RPMI8226 (cell line): ENCODE results near the gene TTC7B.

Experiments used
- DNase-seq: peaks from one replicate; pipeline ENCODE4 v3.0.0-alpha.2; 2015

The TTC7B gene

DNA sequence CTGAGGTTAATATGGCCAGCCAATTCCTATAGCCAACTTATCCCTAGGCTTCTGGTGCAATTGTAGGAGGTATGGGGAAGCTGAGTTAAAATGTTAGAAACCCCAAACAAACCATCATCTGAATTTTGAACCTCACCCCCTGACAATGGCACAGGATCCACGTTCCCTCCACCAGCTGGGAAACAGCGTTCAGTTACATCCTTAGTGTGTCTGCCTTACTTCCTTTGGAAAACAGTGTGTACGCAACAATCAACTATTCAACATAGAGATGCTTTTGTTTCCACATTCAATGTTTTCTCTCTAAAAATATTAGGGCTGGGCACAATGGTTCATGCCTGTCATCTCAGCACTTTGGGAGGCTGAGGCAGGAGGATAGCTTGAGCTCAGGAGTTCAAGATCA is 203.4 kb downstream of the TTC7B start:
- DNase-seq = no peak

DNA sequence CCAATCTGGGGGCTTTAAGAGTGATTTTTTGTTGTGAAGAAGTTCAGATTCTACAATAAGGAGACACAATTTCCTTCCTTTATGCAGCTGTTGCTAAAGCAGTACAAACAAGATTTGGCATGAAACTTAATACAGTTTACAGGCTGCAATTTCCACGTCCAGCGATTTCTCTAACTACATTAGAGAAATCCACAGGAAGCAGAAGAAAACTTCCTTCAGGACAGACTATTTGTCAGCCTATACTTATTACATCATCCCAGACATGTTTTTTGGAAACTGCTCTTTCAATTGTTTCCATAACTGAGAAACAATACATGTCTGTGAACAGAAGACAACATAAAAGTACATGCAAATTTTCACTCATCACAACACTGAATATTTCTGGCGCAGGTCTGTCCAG is 204.3 kb downstream of the TTC7B start:
- DNase-seq = no peak

DNA sequence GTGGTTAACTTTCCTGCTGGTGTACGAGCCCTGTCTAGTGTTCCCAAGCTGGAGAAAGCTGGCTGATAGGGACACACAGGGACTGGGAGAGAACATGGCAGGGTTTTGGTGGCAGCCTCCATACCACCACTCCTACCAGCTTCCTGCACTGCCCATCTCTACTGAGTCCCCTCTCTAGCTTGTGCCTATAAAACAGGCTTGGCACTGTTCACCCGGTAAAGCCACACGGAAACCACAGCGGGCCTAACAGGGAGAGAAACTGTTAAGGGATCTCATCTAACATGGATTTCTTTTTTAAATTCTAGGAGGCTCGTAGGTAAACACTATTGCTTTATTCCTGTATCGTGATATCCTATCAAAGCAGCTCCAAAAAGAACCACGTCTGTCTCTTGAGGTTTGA is 204.7 kb downstream of the TTC7B start:
- DNase-seq = no peak

DNA sequence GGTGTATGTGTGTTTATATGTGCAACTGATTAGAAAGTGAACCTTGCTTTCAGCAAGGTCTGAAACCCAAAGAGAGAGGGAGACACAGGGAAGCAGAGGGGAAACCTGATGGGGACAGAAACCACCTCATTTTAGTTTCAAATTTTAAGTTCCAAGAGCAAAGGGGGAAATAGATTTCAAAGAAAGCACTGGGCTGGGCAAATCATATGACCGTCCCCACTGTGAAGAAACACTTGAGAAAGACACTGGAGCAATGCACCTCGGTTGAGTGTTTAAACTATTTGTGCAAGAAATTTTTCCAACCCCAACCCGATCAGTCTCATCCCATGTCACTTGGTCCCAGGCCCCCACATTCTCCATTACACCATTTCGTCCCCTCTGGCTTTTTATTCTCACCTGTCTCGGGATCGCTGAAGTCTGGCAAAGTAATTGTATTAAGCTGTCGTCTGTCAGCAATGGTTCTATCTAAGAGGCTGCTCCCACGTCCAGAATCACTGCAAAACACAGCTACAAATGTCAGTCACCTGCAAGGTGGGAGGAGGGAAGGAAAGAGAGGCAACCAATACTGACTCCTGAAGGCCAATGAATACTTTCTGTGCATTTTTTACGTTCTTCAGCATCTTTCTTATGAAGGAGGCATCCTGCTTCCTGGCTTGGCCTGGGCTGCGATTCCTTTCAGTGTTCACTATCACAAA is 205.7 kb downstream of the TTC7B start:
- DNase-seq = no peak

DNA sequence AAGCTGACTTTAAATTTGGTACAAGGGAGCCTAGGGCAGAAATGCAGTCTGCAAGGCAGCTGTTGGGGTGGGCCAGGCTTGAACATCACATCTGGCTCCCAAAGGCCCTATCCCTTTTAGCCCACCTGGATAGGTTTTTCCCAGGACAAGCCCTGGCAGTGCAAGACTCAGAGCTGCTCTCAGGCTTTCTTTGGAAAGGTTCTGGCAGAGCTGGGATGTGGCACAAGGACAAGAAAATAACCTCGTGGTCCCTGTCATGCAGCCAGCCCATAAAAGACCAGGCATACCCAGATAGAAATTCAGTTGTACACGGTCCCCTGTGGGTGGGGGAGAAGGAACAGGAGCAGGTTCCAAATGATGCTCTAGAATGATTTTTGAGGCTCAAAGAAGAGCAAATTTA is 206.9 kb downstream of the TTC7B start:
- no peak for DNase-seq

DNA sequence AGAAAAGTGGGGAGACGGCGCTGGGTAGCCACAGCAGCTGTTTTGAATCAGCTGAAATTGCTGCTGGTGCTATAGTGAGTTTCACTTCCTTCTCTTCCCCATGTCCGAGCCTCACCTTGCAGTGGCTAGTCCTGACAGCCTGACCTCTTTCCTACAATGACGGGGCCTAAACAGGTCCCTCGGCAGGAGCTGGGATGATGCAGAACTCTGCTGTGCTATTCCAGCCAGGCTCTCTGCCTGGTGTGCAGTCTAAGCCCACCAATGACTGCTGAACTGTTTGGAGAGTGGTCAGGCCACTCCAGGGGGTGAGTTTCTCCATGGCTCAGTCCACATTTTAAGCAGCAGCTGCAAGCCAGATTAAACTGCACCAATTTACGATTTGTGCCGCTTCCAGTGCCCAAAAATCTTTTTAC is 207.3 kb downstream of the TTC7B start:
- DNase-seq = peak; percentile 69

DNA sequence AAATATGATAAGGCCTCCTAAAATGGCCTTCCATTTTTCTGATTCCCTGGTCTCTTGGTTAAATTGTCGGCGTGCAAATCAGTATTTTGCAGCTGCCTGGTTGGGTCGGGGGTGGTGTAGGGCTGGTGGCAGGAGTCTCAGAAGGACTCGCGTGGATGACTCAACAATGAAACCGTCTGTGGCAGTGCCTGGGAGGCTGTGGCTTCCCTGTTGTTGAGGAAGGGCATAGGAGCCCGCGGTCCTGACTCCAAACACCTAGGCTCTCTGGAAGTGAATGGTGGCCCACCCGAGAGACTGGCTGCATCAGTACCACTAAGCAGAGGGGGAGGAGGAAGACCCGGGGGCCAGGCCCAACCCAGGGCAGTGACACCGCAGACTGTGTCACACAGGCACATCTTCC is 207.9 kb downstream of the TTC7B start:
- peak; percentile 7 for DNase-seq

DNA sequence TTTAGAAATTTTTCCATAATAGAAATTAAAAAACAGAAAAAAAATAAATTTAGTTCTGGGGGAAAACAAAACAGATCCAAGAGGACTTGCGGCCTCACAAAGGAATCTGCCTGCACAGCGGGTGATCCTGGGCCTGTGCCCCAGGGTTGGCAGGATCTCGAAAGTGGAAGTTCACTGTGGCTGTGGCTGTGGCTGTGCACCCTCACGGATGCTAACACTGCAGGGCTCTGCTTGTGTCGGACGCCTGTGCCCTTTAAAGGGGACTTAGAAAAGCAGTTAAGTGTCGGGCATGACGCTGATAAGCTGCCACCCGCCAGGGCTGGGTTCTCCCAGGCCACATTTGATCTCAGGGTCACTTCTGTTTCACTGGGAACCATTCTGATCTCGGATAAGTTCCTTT is 209.1 kb downstream of the TTC7B start:
- no peak for DNase-seq

DNA sequence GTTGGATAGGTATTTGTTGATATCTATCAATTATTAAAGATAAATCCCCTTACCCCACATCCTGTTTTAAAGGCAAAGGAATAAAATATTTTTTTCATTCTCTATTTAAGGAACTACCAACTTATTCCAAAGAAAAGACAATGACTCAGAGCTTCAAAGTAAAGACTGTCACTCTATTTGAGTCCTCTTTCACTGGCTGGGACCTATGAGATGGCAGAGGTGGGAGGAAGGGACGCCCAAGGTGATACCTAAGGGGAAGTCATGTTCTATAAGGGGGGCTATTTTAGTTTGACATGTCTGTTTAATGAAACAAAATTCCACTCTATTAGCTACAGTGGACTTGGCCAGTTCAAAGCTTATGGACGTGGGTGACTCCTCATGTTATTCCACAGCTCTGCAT is 209.8 kb downstream of the TTC7B start:
- no peak for DNase-seq

DNA sequence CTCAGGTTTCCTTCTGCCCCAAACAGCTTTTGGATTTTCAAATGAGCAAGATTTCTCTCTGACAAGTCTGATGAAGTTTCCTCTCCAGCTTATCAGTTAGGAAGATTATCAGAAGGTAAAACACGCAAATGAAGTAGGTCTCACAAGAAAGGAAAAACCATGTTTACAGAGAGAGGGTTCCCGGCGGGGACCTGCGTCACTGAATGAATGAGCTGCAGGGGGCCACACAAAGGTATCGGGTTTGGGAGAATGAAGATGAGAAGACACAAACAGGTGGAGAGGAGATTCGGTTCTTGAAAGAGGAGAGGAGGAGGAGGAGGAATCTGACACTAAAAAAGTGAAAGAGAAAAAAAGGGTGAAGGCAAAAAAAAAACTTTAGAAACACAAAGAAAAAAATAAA is 210.8 kb downstream of the TTC7B start:
- no peak for DNase-seq

DNA sequence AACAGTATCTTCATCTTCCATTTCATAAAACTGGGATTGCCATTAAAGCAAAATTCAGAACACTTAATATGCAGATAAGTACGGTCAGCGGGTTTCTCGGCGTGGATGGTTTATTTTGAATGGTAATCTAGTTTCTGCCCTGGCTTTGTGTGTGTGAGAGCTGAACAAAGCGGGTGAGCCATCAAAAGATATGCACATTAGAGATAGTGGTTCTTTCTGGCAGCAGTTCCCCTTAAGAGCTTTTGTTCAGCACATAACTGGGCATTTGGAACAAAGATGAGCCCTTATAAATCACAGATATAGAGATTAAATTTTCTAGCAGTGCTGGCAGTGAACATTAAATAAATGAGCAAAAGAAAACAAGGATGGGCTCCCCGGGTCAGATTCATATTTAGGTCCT is 211.9 kb downstream of the TTC7B start:
- no peak for DNase-seq

DNA sequence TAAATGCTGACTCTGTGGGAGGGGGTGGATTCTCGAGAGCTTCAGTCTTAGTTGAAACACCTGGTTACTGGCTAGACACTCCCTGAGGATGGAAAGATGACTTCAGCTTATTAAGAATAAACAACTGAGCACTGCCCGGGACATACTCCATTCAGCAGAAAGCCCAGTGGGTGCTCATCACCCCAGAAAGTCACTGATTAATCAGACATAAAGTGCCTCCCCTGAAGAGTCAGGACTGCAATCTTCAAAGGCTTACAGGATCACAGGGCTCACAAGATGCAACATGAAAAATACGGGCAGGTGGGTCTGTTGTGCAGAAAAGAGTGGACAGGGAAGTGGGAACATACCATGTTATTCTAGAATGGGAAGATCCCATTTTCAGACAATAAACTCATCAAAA is 212.4 kb downstream of the TTC7B start:
- DNase-seq = peak; percentile 70

DNA sequence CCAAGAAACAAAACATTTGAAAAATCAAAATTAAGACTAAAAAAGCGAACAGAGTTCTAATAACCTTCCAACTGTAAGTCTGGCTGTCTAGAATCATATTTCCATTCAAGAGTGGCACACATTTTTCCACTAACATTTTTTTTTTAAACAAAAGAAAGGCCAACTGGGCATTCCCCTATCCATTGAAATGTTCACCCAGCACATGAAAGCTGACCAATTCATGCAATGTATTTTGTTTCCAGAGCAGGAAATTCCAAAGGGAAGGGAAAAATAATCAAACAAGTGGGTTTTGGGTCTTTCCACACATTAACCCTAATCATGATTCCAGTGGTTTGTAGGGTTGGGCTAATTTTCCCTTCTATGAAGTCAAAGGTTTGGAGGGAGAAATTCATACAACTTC is 212.9 kb downstream of the TTC7B start:
- no peak for DNase-seq

DNA sequence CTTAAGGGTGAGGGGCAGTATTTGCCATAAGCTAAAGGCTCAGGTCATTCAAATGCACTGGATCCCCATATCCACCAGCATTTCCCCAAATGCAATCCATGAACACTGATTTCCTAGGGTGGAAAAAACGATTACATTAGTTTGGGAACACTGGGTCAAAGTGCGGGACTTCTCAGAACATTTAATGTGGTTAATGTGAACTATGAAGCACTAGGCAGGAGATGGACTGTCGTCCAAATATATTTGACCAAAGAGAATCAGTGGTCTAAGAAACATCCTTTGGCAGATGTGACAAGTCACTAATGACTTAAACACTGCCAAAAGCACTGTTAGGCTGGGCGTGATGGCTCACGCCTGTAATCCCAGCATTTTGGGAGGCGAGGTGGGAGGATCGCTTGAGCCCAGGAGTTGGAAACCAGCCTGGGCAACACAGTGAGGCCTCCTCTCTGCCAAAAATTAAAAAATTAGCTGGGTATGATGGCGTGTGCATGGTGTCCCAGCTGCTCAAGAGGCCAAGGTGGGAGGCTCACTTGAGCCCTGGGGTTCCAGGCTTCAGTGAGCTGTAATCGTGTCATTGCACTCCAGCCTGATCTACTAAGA is 214.0 kb downstream of the TTC7B start:
- no peak for DNase-seq

DNA sequence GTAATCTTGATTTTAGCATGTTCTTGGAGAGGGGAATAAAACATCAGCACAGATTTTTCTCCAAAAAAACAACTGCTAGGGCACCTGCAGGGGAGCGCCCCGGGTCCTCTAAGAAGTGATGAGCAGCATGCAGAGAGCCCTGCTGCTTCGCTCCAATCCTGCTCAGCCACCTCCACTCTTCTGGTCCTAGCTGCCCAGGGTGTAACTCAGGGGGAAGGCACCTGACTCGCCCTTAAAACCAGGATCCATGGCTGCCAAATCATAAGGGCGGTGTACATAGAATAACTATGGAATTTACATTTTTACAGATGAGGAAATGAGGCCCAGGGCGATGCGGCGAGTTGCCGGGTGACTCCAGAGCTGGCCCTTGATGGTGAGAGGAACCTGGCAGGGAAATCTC is 214.7 kb downstream of the TTC7B start:
- DNase-seq = no peak

DNA sequence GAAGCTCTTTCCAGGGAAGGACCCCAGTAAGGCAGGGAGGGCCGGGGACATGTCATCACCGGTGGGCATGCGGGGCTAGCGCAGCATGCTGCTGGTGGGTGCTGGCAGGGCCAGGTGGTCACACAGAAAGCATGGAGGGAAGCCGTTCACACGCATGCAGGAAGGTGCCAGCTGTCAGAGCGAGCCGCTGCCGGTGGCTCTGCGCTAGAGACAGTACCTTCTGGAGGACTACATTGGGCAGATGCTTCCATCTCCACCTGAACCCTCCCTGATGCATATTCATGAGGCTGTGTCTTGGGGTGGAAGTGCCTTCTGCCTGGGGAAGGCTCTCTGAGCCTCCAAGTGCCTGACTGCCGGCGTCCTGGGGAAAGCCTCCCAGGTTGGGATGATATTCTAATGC is 215.6 kb downstream of the TTC7B start:
- DNase-seq = no peak

DNA sequence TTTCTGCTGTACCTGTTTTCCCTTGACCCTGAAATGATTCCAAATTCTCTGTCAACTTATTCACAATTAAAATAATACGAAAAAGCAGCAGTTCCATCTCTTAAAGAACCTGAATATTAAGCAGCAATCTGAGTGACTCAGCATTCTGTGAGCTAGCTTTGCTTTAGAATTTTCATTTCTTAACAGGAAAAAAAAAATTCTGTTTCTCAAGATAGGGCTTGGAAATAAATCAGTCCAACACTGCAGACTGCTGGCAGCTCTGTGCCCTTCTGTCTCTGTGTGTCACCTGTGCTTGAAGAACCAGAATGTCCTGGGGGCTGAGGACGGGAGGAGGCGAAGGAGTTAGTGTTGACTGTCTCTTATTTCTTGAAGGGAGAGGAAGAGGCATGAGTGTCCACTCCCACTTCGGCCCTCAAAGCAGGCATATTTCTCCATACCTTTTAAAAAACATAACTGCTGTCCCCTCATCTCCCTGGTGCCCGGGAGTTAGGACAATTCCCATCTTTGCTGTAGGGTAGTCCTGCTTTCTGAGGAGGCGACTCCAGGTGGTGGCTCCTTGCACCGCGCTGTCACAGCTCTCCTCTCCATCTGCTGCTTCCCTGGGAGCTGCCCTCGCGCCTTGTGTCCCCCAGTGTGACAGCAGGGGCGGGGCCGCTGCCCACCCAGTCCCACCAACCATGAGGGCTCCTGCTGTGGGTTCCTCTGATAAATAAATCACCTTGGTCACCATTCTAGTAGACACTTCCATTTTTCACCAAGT is 216.3 kb downstream of the TTC7B start:
- DNase-seq = peak; percentile 43

DNA sequence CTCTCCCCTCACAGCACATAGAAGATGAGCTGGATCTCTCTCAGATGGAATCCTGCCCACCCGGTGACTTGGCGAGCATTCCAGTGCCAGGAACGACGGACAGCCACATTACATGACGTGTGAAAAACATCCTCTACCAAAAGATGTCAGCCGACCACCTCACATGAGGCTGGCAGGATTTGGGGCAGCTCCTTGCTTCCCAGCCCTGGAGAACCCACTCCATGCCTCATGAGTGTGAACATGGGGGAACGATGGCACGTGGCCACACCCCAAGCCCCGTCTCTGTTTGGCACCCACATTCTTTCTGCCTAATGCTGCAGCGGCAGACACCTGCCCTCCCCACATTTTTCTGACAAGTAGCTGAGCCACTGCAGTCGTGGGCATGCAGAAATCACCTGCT is 216.9 kb downstream of the TTC7B start:
- DNase-seq = no peak

DNA sequence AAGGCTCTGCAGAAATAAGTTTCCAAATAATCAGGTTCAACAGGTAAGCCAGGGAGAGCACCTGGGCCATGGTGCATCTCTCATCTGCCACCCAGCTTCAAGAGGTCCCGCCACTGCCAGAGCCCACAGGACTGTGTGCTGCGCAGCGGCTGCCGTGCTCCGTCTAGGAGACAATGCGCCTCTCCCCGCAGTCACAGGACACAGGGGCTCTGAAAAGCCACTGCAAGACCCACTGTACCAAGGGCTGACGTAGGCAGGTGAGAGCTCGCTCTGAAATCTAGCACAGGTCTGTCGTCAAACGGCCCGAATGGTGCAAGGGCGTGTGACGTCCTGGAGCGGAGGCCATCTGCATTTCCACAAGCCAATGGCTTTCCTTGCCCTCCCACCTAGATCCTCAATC is 218.3 kb downstream of the TTC7B start:
- no peak for DNase-seq

DNA sequence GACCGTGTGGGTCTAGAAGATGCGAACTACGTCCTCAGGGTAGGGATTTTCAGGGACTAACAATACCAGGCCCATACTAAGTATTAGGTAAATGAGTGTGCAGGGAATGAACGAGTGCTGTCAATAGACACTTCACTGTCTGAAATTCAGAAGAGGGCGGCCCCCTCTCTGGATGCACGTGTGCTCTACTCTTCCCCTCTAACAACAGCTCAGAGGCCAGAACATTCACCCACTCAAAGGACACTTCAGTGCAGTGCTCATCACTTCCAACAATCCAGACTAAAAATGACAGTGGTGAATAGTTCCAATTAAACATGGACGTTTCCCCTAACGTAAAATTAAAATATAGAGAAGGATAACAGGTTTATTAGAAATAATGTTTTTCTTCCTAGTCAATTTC is 219.5 kb downstream of the TTC7B start:
- DNase-seq = no peak

DNA sequence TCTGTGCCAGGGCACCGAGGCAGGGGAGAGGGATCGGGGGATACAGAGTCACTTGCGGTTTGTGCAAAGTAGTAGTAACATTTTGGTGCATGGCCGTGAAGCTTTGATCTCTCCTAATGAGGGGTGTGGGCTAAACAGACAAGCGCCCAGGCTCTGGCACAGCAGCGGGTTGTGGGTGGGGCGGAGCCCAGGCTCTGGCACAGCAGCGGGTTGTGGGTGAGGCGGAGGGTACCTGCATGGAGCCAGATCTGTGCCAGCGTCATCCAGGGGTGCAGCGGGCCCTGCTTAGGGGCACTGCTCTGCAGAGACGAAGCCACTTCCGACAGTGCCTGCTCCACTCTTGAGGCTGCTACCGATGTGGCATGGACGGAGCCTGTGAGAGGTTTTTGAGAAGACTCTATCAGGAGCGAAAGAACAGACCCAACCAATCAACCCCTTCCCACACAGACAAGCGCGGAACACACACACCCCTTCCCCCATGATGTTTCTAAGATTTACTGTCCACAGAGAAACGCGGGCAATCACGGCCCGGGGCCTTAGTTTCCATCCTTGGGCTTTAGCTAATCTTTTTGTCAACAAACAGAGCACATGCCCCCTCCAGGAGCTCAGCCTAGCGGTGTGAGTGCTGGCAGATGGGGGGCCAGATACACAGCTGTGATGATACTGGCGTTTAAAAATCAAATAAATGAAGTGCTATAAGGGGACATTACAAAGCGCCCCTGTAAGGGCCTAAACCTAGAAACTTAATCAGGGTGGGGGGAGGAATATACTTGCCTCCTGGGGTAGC is 222.8 kb downstream of the TTC7B start:
- DNase-seq = no peak

DNA sequence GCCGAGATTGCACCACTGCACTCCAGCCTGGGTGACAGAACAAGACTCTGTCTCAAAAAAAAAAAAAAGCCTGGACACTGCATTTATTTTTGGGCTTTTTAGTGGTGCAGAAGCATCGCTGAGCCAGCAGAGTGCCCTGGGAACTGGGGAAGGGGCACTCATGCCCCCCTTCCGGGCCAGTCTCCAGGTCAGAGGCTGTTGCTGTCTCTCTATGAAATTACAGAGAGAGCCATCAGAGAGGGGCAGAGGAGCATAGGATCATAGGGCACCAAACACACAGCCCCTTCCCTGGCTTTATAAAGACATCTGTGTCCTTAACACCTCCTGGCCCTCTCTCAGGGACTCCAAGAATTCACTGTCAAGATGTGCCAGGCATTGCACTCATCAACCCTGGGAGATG is 223.6 kb downstream of the TTC7B start:
- no peak for DNase-seq

DNA sequence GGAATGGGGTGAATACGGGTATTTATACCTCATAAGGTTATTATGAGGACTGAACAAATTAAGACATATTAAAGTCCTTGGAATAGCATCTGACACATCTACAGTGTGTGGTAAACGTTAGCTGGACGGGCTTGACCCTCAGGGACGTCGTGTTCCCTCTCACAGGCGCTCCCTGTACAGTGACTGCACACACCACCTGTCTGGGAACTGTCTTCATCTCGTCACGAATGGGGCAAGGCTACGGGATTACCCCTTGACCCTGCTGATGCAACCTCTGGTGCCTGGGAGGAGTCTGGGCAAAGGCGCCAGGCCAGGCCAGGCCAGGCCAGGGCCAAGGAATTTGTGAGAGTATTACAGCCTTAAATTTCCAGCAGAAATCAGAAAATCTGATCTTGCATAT is 228.3 kb downstream of the TTC7B start:
- no peak for DNase-seq
